C1 segment of cervical spinal cord (tissue), 14 donors: Measurements from ENCODE around the gene ALCAM.

Experiments used
- DNase-seq, 14 donors: peaks; one replicate each; lab custom pipeline; 2025; lab: John Stamatoyannopoulos, UW

Gene ALCAM

GRCh38 chr3:105490045-105490444 lies 123.3 kb downstream of the ALCAM start:
- DNase-seq = no peak

GRCh38 chr3:105493305-105493892 lies 126.7 kb downstream of the ALCAM start:
- DNase-seq = no peak

GRCh38 chr3:105495021-105495420 lies 128.3 kb downstream of the ALCAM start:
- no peak for DNase-seq

- no peak for DNase-seq
Observed at GRCh38 chr3:105496343-105496742, 129.6 kb downstream of the ALCAM start.

- DNase-seq = no peak
Observed at GRCh38 chr3:105497386-105497785, 130.7 kb downstream of the ALCAM start.

DNA sequence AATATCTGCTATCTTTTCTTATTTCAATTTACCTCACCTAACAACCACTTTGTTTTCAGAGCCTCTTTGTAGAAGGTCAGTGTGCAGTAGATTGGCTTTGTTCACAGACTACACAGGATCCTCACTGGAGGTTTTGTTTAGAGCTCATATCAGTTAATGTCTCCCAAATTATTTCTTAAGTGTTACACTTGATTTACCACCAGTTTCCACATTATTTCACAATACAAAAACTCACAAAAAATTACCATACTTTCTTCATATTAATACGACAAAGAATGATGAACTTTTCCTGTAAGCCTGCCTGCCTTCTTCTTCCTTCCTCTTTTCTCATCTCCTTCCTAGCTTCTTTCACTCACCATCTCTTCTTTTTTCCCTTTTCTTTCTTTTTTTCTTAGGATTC lies 133.3 kb downstream of the ALCAM start:
- DNase-seq = no peak

DNA sequence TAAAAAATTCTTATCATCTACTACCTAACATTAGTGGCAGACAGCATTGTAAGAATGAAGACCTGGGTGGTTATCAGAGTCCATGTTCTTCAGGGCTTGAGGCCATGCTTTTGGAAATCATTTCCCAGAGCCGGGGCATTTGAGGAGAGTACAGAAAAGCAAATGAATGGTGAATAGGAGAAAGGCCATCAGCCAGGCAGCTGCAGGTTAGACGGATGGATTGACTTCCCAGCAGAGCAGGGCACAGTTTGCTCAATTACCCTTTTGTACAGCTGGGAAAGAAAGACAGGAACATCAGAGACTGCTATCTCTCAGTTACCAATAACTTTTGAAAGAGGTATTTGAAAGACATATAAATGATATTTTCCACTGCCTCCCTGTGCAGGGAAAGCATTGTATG lies 135.6 kb downstream of the ALCAM start:
- DNase-seq = peak in 1 of 14 donors; percentile 33

- DNase-seq = no peak
Observed at GRCh38 chr3:105503191-105503593, 136.5 kb downstream of the ALCAM start.

DNA sequence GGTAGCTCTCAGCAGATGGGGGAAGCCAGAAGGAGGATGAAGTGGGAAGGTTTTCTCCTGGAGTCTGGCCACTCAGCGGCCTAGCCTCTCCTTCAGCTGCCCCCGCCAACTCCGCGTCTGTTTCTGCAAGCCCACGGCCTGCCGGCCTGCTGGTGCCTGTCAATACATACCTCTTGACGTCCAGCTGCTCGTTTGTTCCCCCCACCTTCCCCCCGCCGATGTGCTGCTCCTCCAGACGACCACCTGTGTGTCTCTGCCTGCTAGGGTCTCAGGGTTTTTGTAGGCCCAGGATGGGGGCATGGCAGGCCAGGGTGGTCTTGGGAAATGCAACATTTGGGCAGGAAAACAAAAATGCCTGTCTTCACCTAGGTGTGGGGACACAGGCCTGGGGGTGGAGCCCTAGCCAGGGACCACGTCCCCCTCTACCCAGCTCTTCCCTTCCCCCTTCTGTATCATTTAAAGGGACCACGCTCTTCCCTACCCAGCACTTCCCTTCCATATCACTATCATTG lies 137.8 kb downstream of the ALCAM start:
- DNase-seq = peak in 1 of 14 donors; percentile 5

DNA sequence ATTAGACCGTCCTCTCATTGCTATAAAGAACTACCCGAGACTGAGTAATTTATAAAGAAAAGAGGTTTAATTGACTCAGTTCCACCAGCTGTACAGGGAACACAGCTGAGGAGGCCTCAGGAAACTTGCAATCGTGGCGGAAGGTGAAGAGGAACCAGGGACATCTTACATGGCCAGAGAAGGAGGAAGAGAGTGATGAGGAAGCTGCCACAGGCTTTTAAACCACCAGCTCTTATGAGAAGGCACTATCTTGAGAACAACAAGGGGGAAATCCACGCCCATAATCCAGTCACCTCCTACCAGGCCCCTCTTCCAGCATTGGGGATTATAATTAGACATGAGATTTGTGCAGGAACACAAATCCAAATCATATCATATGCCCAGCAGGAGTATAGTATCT lies 138.5 kb downstream of the ALCAM start:
- no peak for DNase-seq

DNA sequence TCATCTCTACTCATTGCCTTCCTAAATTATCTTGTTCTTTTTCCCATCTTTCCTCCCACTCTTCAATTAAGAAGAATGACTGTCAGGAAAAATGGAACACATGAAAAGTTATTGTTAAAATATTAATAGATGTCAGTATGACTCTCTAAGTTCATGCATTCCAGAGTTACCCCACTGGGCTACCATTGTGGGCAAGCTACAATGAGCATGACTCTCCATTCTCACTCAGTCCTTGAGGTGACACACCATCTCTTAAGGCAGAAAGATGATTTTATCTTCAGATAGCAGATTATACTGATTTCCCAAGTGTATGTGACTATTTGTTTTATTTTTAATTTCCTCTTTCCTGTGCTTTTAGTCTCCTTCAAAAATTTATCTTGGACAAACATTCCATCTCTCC lies 144.3 kb downstream of the ALCAM start:
- no peak for DNase-seq

DNA sequence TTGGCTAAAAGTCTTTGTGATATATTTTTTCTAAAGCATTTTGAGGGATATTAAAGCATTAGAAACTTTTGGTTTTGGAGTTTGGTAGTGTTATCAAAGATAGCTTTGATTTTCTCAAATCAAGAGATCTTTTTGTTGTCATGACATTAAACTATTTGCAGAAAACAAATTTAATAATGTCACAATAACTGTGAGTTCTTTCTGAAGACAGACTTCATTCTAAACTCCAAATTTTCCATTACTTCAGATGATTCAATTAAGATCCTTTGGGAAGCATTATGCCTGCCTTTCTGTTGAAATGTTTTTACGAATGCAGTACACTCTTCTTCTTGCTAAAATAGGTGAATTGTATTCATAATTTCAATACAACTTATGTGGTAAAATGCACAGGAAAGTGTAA lies 145.4 kb downstream of the ALCAM start:
- no peak for DNase-seq

GRCh38 chr3:105513042-105513441 lies 146.3 kb downstream of the ALCAM start:
- no peak for DNase-seq

DNA sequence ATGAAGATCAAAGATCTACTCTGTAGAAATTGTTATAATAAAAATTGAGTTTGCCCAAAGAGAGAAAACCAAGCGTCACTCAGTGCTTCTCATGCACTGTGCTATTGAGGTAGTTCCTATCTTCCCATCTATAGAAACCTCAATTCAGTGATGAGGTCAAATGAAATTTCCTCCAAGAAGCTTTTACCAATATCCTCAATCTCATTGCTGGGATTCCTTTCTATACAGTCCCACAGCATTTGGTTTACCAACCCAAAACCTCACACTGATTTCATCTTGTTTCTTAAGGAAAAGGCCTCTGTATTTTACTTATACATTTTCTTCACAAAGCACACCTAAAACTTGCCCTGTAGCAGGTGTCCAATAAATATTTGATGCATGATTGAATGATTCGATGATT lies 147.2 kb downstream of the ALCAM start:
- DNase-seq = no peak

- DNase-seq = no peak
Observed at GRCh38 chr3:105515372-105515771, 148.7 kb downstream of the ALCAM start.

GRCh38 chr3:105516972-105517371 lies 150.3 kb downstream of the ALCAM start:
- peak in 1 of 14 donors; percentile 3 for DNase-seq

DNA sequence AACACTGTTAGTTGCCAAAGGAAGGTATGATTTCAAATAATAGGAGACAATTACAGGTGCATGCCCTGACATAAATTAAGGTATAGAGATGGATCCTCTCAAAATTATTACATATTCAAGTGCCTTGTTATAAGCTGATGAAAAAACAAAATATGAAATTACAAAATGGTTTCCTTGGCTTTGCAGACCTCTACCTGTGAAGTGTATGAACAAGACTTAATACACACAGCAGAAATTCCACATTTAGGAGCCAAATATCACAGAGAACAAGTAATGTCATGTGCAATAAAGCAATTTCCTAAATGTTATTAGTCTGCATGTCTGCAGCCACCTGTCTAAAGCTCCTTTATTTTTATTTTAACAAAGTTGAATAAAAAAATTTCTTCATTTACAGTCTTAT lies 151.5 kb downstream of the ALCAM start:
- DNase-seq = no peak

GRCh38 chr3:105518806-105519418 lies 152.2 kb downstream of the ALCAM start:
- peak in 1 of 14 donors; percentile 5 for DNase-seq

- DNase-seq = no peak
Observed at GRCh38 chr3:105521770-105522169, 155.1 kb downstream of the ALCAM start.

DNA sequence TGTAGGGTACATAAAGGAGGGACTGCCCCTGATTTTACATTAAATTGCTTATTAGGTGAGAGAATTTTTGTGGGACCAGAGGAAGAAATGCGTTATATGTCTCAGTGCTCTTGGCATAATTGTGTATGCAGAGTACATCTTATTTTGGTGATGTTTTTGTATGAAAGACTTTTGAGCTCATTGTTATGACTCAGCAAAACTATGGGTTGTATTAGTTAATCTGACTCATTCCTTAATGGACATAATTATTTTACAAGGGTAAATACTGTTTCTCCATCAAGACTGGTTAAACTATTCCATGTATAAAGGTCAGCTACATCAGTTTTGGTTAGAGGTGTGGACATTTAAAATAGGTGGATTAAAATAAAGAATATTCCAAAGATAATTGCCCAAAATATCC lies 156.8 kb downstream of the ALCAM start:
- no peak for DNase-seq

- DNase-seq = no peak
Observed at GRCh38 chr3:105525531-105525930, 158.8 kb downstream of the ALCAM start.

DNA sequence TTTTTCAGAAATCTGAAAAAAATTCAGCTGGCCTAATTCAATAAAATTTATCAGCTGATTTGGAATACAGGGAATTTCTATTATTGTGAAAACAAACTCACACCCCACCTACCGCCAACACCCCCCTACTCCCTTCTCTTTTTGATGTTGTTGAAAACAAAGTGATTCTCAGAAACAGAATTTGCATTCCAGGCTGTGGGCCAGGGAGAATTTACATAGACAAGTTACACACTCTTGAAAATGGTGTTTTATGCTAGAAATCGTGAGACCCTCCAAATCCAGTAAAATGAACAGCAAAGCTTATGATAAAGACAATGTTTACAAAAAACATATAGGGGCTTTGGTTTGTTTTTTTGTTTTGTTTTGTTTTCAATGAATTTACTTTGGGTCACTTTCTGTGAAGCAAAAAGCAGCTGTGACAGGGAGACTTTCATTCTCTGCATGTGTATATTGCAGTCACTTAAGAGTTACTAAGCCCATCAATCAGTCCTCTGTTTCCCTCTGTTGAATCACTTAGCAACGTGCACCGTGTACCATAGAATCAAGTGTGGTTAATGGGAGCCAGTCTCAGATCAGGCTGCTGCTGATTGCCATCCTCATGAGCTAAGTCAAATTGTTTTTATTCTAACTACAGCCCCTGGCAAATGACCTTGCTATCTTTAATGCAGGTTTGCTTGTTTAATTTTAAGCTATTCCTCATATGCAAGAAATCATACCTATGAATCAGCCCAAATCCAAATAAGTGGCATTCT lies 159.8 kb downstream of the ALCAM start:
- peak in 4 of 14 donors; percentile 7 to 34 (median 24) for DNase-seq

- DNase-seq = no peak
Observed at GRCh38 chr3:105527535-105527934, 160.8 kb downstream of the ALCAM start.
